T-helper 1 cell treated with Interleukin-12 subunit alpha and Interleukin-12 subunit beta and Interleukin-4 antibody, amounts not matched to agents 30 μg/mL and 1 μg/mL, for 36 hours (primary cell): ENCODE data around the gene MED12L.

Experiments used
- H3K27ac Mint-ChIP-seq: one replicate; pipeline ENCODE4 v1.8.0; 2021; ENCODE audit warnings: mild to moderate bottlenecking, mixed read lengths
- H3K27me3 Mint-ChIP-seq: one replicate; pipeline ENCODE4 v1.8.0; 2021; ENCODE audit warnings: low read depth, mixed read lengths
- H3K36me3 Mint-ChIP-seq: one replicate; pipeline ENCODE4 v1.8.0; 2021; ENCODE audit warnings: low read depth, mixed read lengths
- H3K4me1 Mint-ChIP-seq: one replicate; pipeline ENCODE4 v1.8.0; 2021; ENCODE audit warnings: low read depth, mixed read lengths
- H3K4me3 Mint-ChIP-seq: one replicate; pipeline ENCODE4 v1.8.0; 2021; ENCODE audit warnings: mild to moderate bottlenecking, moderate library complexity, mixed read lengths
- H3K9me3 Mint-ChIP-seq: one replicate; pipeline ENCODE4 v1.8.0; 2021; ENCODE audit warnings: mixed read lengths

The MED12L gene

GRCh38 chr3:151400341-151400740 is 314.9 kb downstream of the MED12L start:
- H3K27ac Mint-ChIP-seq, result no peak overlapping the region
- no peaks in the 10 kb centered on the region for H3K36me3 Mint-ChIP-seq
- no peak overlapping the region for H3K4me3 Mint-ChIP-seq
- peaks cover 4% of the 10 kb centered on the region for H3K4me1 Mint-ChIP-seq
- H3K27me3 Mint-ChIP-seq, result no peaks in the 10 kb centered on the region
- H3K9me3 Mint-ChIP-seq, result no peaks in the 10 kb centered on the region

GRCh38 chr3:151402349-151402748 is 316.9 kb downstream of the MED12L start:
- H3K36me3 Mint-ChIP-seq, result no peaks in the 10 kb centered on the region
- H3K27ac Mint-ChIP-seq, result no peak overlapping the region
- no peak overlapping the region for H3K4me3 Mint-ChIP-seq
- H3K4me1 Mint-ChIP-seq, result peaks cover 4% of the 10 kb centered on the region
- H3K9me3 Mint-ChIP-seq, result no peaks in the 10 kb centered on the region
- peaks cover 9% of the 10 kb centered on the region for H3K27me3 Mint-ChIP-seq

GRCh38 chr3:151403246-151403645 is 317.8 kb downstream of the MED12L start:
- Mint-ChIP-seq H3K27me3 (peaks cover 9% of the 10 kb centered on the region), H3K27ac (no peak overlapping the region), H3K4me3 (no peak overlapping the region), H3K36me3 (no peaks in the 10 kb centered on the region), H3K4me1 (peaks cover 4% of the 10 kb centered on the region), H3K9me3 (no peaks in the 10 kb centered on the region)

- Mint-ChIP-seq H3K4me3 (no peak overlapping the region), H3K9me3 (no peaks in the 10 kb centered on the region), H3K27me3 (peaks cover 9% of the 10 kb centered on the region), H3K36me3 (no peaks in the 10 kb centered on the region), H3K4me1 (peaks cover 4% of the 10 kb centered on the region), H3K27ac (no peak overlapping the region)
These were observed 318.9 kb downstream of the MED12L start for GRCh38 chr3:151404316-151404715.

- Mint-ChIP-seq H3K4me1 (peaks cover 2% of the 10 kb centered on the region), H3K27me3 (peaks cover 9% of the 10 kb centered on the region), H3K36me3 (no peaks in the 10 kb centered on the region), H3K9me3 (no peaks in the 10 kb centered on the region), H3K27ac (no peak overlapping the region), H3K4me3 (no peak overlapping the region)
These were observed 322.5 kb downstream of the MED12L start for GRCh38 chr3:151407928-151408327.

- H3K27me3 Mint-ChIP-seq, result peaks cover 7% of the 10 kb centered on the region
- no peak overlapping the region for H3K4me3 Mint-ChIP-seq
- no peaks in the 10 kb centered on the region for H3K36me3 Mint-ChIP-seq
- H3K9me3 Mint-ChIP-seq, result no peaks in the 10 kb centered on the region
- no peak overlapping the region for H3K27ac Mint-ChIP-seq
- H3K4me1 Mint-ChIP-seq, result no peaks in the 10 kb centered on the region
These were observed 325.6 kb downstream of the MED12L start for GRCh38 chr3:151410891-151411559.

GRCh38 chr3:151412989-151413388 is 327.5 kb downstream of the MED12L start:
- H3K36me3 Mint-ChIP-seq, result no peaks in the 10 kb centered on the region
- H3K4me1 Mint-ChIP-seq, result no peaks in the 10 kb centered on the region
- no peak overlapping the region for H3K4me3 Mint-ChIP-seq
- H3K27ac Mint-ChIP-seq, result no peak overlapping the region
- no peaks in the 10 kb centered on the region for H3K27me3 Mint-ChIP-seq
- no peaks in the 10 kb centered on the region for H3K9me3 Mint-ChIP-seq

GRCh38 chr3:151415289-151415688 is 329.8 kb downstream of the MED12L start:
- H3K4me1 Mint-ChIP-seq, result no peaks in the 10 kb centered on the region
- no peak overlapping the region for H3K4me3 Mint-ChIP-seq
- no peaks in the 10 kb centered on the region for H3K36me3 Mint-ChIP-seq
- H3K27ac Mint-ChIP-seq, result no peak overlapping the region
- no peaks in the 10 kb centered on the region for H3K9me3 Mint-ChIP-seq
- H3K27me3 Mint-ChIP-seq, result no peaks in the 10 kb centered on the region

GRCh38 chr3:151419806-151420205 is 334.3 kb downstream of the MED12L start:
- H3K36me3 Mint-ChIP-seq, result no peaks in the 10 kb centered on the region
- no peak overlapping the region for H3K27ac Mint-ChIP-seq
- H3K9me3 Mint-ChIP-seq, result no peaks in the 10 kb centered on the region
- H3K4me1 Mint-ChIP-seq, result no peaks in the 10 kb centered on the region
- no peak overlapping the region for H3K4me3 Mint-ChIP-seq
- H3K27me3 Mint-ChIP-seq, result no peaks in the 10 kb centered on the region

GRCh38 chr3:151421938-151422337 is 336.5 kb downstream of the MED12L start:
- Mint-ChIP-seq H3K4me3 (no peak overlapping the region), H3K9me3 (no peaks in the 10 kb centered on the region), H3K36me3 (no peaks in the 10 kb centered on the region), H3K27ac (no peak overlapping the region), H3K27me3 (no peaks in the 10 kb centered on the region), H3K4me1 (no peaks in the 10 kb centered on the region)

GRCh38 chr3:151423091-151423490 is 337.6 kb downstream of the MED12L start:
- Mint-ChIP-seq H3K36me3 (no peaks in the 10 kb centered on the region), H3K4me3 (no peak overlapping the region), H3K9me3 (no peaks in the 10 kb centered on the region), H3K27ac (no peak overlapping the region), H3K27me3 (no peaks in the 10 kb centered on the region), H3K4me1 (no peaks in the 10 kb centered on the region)

GRCh38 chr3:151425627-151426340 is 340.3 kb downstream of the MED12L start:
- Mint-ChIP-seq H3K27ac (no peak overlapping the region), H3K4me1 (no peaks in the 10 kb centered on the region), H3K27me3 (no peaks in the 10 kb centered on the region), H3K9me3 (no peaks in the 10 kb centered on the region), H3K36me3 (no peaks in the 10 kb centered on the region), H3K4me3 (no peak overlapping the region)

- no peak overlapping the region for H3K4me3 Mint-ChIP-seq
- no peak overlapping the region for H3K27ac Mint-ChIP-seq
- H3K36me3 Mint-ChIP-seq, result no peaks in the 10 kb centered on the region
These were observed 340.8 kb downstream of the MED12L start for GRCh38 chr3:151426341-151426657.

GRCh38 chr3:151428386-151428785 is 342.9 kb downstream of the MED12L start:
- H3K36me3 Mint-ChIP-seq, result no peaks in the 10 kb centered on the region
- H3K4me1 Mint-ChIP-seq, result no peaks in the 10 kb centered on the region

More at GRCh38 chr3:151426341-151426657, 340.8 kb downstream of the MED12L start:
- no peaks in the 10 kb centered on the region for H3K9me3 Mint-ChIP-seq
- no peaks in the 10 kb centered on the region for H3K4me1 Mint-ChIP-seq
- no peaks in the 10 kb centered on the region for H3K27me3 Mint-ChIP-seq

GRCh38 chr3:151430821-151431484 is 345.5 kb downstream of the MED12L start:
- Mint-ChIP-seq H3K4me3 (no peak overlapping the region), H3K9me3 (no peaks in the 10 kb centered on the region), H3K4me1 (no peaks in the 10 kb centered on the region), H3K36me3 (no peaks in the 10 kb centered on the region), H3K27ac (no peak overlapping the region), H3K27me3 (no peaks in the 10 kb centered on the region)

More at GRCh38 chr3:151428386-151428785, 342.9 kb downstream of the MED12L start:
- Mint-ChIP-seq H3K4me3 (no peak overlapping the region), H3K27ac (no peak overlapping the region), H3K27me3 (no peaks in the 10 kb centered on the region), H3K9me3 (no peaks in the 10 kb centered on the region)
